ENCODE data around the gene PBX3.

DNA sequence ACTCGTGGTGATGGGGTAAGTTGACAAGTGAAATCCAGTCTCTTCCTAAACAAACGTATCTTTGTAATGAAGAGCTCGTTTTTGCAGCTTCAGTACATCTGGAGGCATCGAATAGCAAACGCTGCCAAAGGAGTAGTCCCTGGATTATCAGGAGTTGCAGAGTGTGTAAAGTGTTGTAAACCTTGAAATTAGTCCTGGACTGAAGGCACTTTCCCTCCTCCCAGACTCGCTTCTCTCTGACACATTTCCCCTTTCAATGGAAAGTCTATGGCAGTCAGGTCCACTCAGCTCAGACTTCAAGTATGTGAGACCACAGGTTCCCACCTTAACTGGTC lies 1.5 kb upstream of the PBX3 start:
- TF ChIP-seq, protein P1, sequence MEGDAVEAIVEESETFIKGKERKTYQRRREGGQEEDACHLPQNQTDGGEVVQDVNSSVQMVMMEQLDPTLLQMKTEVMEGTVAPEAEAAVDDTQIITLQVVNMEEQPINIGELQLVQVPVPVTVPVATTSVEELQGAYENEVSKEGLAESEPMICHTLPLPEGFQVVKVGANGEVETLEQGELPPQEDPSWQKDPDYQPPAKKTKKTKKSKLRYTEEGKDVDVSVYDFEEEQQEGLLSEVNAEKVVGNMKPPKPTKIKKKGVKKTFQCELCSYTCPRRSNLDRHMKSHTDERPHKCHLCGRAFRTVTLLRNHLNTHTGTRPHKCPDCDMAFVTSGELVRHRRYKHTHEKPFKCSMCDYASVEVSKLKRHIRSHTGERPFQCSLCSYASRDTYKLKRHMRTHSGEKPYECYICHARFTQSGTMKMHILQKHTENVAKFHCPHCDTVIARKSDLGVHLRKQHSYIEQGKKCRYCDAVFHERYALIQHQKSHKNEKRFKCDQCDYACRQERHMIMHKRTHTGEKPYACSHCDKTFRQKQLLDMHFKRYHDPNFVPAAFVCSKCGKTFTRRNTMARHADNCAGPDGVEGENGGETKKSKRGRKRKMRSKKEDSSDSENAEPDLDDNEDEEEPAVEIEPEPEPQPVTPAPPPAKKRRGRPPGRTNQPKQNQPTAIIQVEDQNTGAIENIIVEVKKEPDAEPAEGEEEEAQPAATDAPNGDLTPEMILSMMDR (optimal IDR thresholded peaks at IDR 0.05 in 1 of 3, IDR thresholded peaks at IDR 0.05 in 1 of 3, conservative IDR thresholded peaks at IDR 0.05 in 1 of 3; ENCODE audit: extremely low read depth in 1 of 3, insufficient read depth in 2 of 3, low read length in 3 of 3) = no peak
- TF ChIP-seq EZH2 (IDR thresholded peaks at IDR 0.05; ENCODE audit: low read length) = no peak
